Superior temporal gyrus (tissue), 1 donor: ENCODE measurements around the gene MEGF11.
A peak's percentile ranks its signal among the peaks of the same experiment; 100 is the strongest.

Source experiments
- DNase-seq: peaks from one replicate; pipeline ENCODE4 v3.0.0-alpha.2; 2016; ENCODE audit errors: extremely low spot score

MEGF11 gene

GRCh38 chr15:65918357-65918920 is 335.1 kb downstream of the MEGF11 start:
- DNase-seq: no peak

GRCh38 chr15:65917936-65918335 is 335.6 kb downstream of the MEGF11 start:
- DNase-seq: no peak

- DNase-seq: no peak
Measured at GRCh38 chr15:65917407-65917756, 336.2 kb downstream of the MEGF11 start.

- DNase-seq: peak; percentile 81
Measured at GRCh38 chr15:65916664-65917406, 336.7 kb downstream of the MEGF11 start.

GRCh38 chr15:65916041-65916663 is 337.4 kb downstream of the MEGF11 start:
- DNase-seq: no peak

GRCh38 chr15:65914981-65915925 is 338.3 kb downstream of the MEGF11 start:
- DNase-seq: no peak

- no peak for DNase-seq
Measured at GRCh38 chr15:65914386-65914785, 339.2 kb downstream of the MEGF11 start.

- DNase-seq: no peak
Measured at GRCh38 chr15:65913631-65914199, 339.8 kb downstream of the MEGF11 start.

- DNase-seq: no peak
Measured at GRCh38 chr15:65912235-65912634, 341.3 kb downstream of the MEGF11 start.

GRCh38 chr15:65910341-65910740 is 343.2 kb downstream of the MEGF11 start:
- DNase-seq: no peak

- DNase-seq: no peak
Measured at GRCh38 chr15:65909831-65910230, 343.7 kb downstream of the MEGF11 start.

GRCh38 chr15:65908876-65909275 is 344.7 kb downstream of the MEGF11 start:
- DNase-seq: no peak

- DNase-seq: no peak
Measured at GRCh38 chr15:65907661-65908060, 345.9 kb downstream of the MEGF11 start.

- no peak for DNase-seq
Measured at GRCh38 chr15:65906396-65906795, 347.2 kb downstream of the MEGF11 start.

GRCh38 chr15:65904301-65904700 is 349.2 kb downstream of the MEGF11 start:
- DNase-seq: no peak

- no peak for DNase-seq
Measured at GRCh38 chr15:65903296-65904073, 350.1 kb downstream of the MEGF11 start.

GRCh38 chr15:65902373-65902772 is 351.2 kb downstream of the MEGF11 start:
- DNase-seq: no peak

GRCh38 chr15:65901836-65902235 is 351.7 kb downstream of the MEGF11 start:
- no peak for DNase-seq

- DNase-seq: no peak
Measured at GRCh38 chr15:65901336-65901735, 352.2 kb downstream of the MEGF11 start.

- no peak for DNase-seq
Measured at GRCh38 chr15:65900488-65900887, 353.1 kb downstream of the MEGF11 start.

- DNase-seq: no peak
Measured at GRCh38 chr15:65896236-65896635, 357.3 kb downstream of the MEGF11 start.
